K562 (cell line): ENCODE measurements around the gene HOPX. TPM values are rescaled to one million over a fixed set of nuclear protein-coding genes. Genes with fewer than 3 reads are reported as not detected.

Experiments
- ATF2 ChIP-seq: sonication (generic); formaldehyde crosslinking; IDR thresholded peaks from 2 replicates; pipeline ENCODE4 v1.8.1; 2022; ENCODE audit warnings: missing genetic modification reagents
- CBX2 ChIP-seq: fragments of 200-600 bp; sonication (generic); IDR thresholded peaks from one replicate; pipeline ENCODE4 v1.6.1; 2012; ENCODE audit warnings: mild to moderate bottlenecking, low read length, inconsistent platforms; ENCODE audit not compliant: insufficient read depth, poor library complexity, severe bottlenecking
- CEBPG ChIP-seq, 3 experiments: fragments of 200-800 bp in 1 of 3; sonication (Bioruptor generic) in 1 of 3; sonication (generic) in 1 of 3; formaldehyde crosslinking in 1 of 3; IDR thresholded peaks in 2 of 3; conservative IDR thresholded peaks in 1 of 3; 2 replicates each; pipeline versions ENCODE4 v1.6.1 to v1.8.0; 2016 to 2022; ENCODE audit warnings: missing compliant biosample characterization in 2 of 3, missing genetic modification characterization in 2 of 3, mild to moderate bottlenecking in 1 of 3, missing genetic modification reagents in 1 of 3
- ELK3 ChIP-seq: fragments of 450-650 bp; formaldehyde crosslinking; IDR thresholded peaks from 2 replicates; pipeline ENCODE4 v1.4.0; 2020; ENCODE audit warnings: mild to moderate bottlenecking
- ETV6 ChIP-seq, 3 experiments: fragments of 150-350 bp in 1 of 3; sonication (generic) in 1 of 3; formaldehyde crosslinking in 1 of 3; IDR thresholded peaks; 2 replicates each; pipeline versions ENCODE4 v1.6.1 to v1.8.0; 2014 to 2022; ENCODE audit warnings: borderline replicate concordance in 2 of 3, low read depth in 2 of 3, antibody characterized with exemption in 1 of 3, low read length in 1 of 3, mild to moderate bottlenecking in 1 of 3, missing genetic modification reagents in 1 of 3
- GABPA ChIP-seq: fragments of 200-800 bp; sonication (Bioruptor generic); conservative IDR thresholded peaks from 2 replicates; pipeline ENCODE4 v1.6.1; 2016; ENCODE audit warnings: low read depth, missing genetic modification characterization, missing compliant biosample characterization
- GATA2 ChIP-seq: sonication (generic); formaldehyde crosslinking; IDR thresholded peaks from 2 replicates; pipeline ENCODE4 v1.4.0; 2020; ENCODE audit warnings: mild to moderate bottlenecking, missing genetic modification reagents
- GTF3C2 ChIP-seq: IDR thresholded peaks from 3 replicates; pipeline ENCODE4 v1.6.1; 2011; ENCODE audit warnings: borderline replicate concordance, mild to moderate bottlenecking, moderate library complexity; ENCODE audit not compliant: insufficient read length; ENCODE audit errors: extremely low read depth
- HMGN3 ChIP-seq: IDR thresholded peaks from 2 replicates; pipeline ENCODE4 v1.6.1; 2011; ENCODE audit warnings: borderline replicate concordance, low read depth, mild to moderate bottlenecking, mixed read lengths, low read length; ENCODE audit not compliant: insufficient read length; ENCODE audit errors: extremely low read depth
- JUNB ChIP-seq: fragments of 450-650 bp; formaldehyde crosslinking; conservative IDR thresholded peaks from 2 replicates; pipeline ENCODE4 v1.4.0; 2020; ENCODE audit warnings: mild to moderate bottlenecking
- MAFG ChIP-seq: fragments of 450-650 bp; conservative IDR thresholded peaks from 2 replicates; pipeline ENCODE4 v1.6.1; 2016; ENCODE audit warnings: missing genetic modification characterization, missing compliant biosample characterization
- MCM7 ChIP-seq, 2 experiments: fragments of 450-650 bp; IDR thresholded peaks; 2 replicates each; pipeline ENCODE4 v1.6.1; 2016 to 2018
- NCOA2 ChIP-seq, 2 experiments: fragments of 450-650 bp; IDR thresholded peaks; 2 replicates each; pipeline ENCODE4 v1.6.1; 2018; ENCODE audit warnings: mild to moderate bottlenecking in 2 of 2, moderate library complexity in 1 of 2; ENCODE audit not compliant: partially characterized antibody in 2 of 2
- NRF1 ChIP-seq, 2 experiments: fragments of 450-650 bp; IDR thresholded peaks in 1 of 2; conservative IDR thresholded peaks in 1 of 2; 2 replicates each; pipeline ENCODE4 v1.6.1; 2014; ENCODE audit warnings: mild to moderate bottlenecking in 2 of 2
- PURB ChIP-seq: sonication (generic); formaldehyde crosslinking; IDR thresholded peaks from 2 replicates; pipeline ENCODE4 v1.9.0; 2021; ENCODE audit warnings: low read depth, mild to moderate bottlenecking, missing genetic modification reagents
- SETDB1 ChIP-seq: IDR thresholded peaks from one replicate; pipeline ENCODE4 v1.6.1; 2012; ENCODE audit warnings: low read length, control low read depth, inconsistent platforms
- ZNF140 ChIP-seq: fragments of 250-450 bp; sonication (Bioruptor Pico); IDR thresholded peaks from 2 replicates; pipeline ENCODE4 v1.8.0; 2021; ENCODE audit warnings: moderate library complexity, mild to moderate bottlenecking, inconsistent platforms
- ZNF280A ChIP-seq: fragments of 450-650 bp; IDR thresholded peaks from 2 replicates; pipeline ENCODE4 v1.6.1; 2018; ENCODE audit warnings: mild to moderate bottlenecking, low read depth; ENCODE audit not compliant: partially characterized antibody
- ZNF41 ChIP-seq: fragments of 250-450 bp; sonication (Bioruptor Pico); conservative IDR thresholded peaks from 2 replicates; pipeline ENCODE4 v1.4.0; 2020; ENCODE audit warnings: mild to moderate bottlenecking
- ZNF589 ChIP-seq: fragments of 200-800 bp; sonication (Bioruptor generic); IDR thresholded peaks from 2 replicates; pipeline ENCODE4 v1.6.1; 2016; ENCODE audit warnings: low read depth, missing genetic modification characterization, missing compliant biosample characterization
- ZNF75A ChIP-seq: fragments of 450-650 bp; formaldehyde crosslinking; IDR thresholded peaks from 2 replicates; pipeline ENCODE4 v1.4.0; 2020; ENCODE audit warnings: mild to moderate bottlenecking
- polyA plus RNA-seq, 8 experiments: library from polyadenylated mRNA; depleted of rRNA in 4 of 8; stranded (reverse) in 5 of 8; unstranded in 3 of 8; fragments of >200 nt; fragmentation: Nextera tagmentation in 2 of 8; fragmentation: Illumina TruSeq in 1 of 8; extraction: Ambion mirVana in 2 of 8; extraction: Trizol in 1 of 8; gene quantifications; 2 replicates each; pipeline versions ENCODE4 v1.2.1 to v1.2.3, GENCODE V29; 2011 to 2014; ENCODE audit warnings: inconsistent platforms in 1 of 8, missing spikeins in 1 of 8
- total RNA-seq, 7 experiments: library from RNA; depleted of rRNA in 6 of 7; stranded (reverse); fragments of >200 nt in 6 of 7; fragmentation: Illumina TruSeq in 2 of 7; extraction: Trizol in 2 of 7; gene quantifications; 2 replicates each; pipeline versions ENCODE4 v1.2.1 to v1.2.3, GENCODE V29; 2011 to 2021; ENCODE audit warnings: low replicate concordance in 1 of 7

Gene HOPX
- total and polyA plus RNA-seq, 9 of the 15 experiments (the other 6 are each of a cell fraction or from before 2014, with no cell fraction given), result 0.24 TPM; not detected in 8

GRCh38 chr4:56728512-56728911, 47.4 kb upstream of the HOPX start (continued):
- TF ChIP-seq ZNF280A (no peak), ZNF140 (CRISPR knock-in tag) (no peak), MCM7 (IDR thresholded peaks at IDR 0.05) (no peak), PURB (no peak), ZNF75A (CRISPR knock-in tag) (no peak), GATA2 (CRISPR knock-in tag) (no peak), ZNF41 (CRISPR knock-in tag) (no peak), MAFG (tag) (no peak), ETV6 (IDR thresholded peaks at IDR 0.05; ENCODE audit: borderline replicate concordance in 1 of 2, low read depth in 2 of 2, low read length in 1 of 2) (no peak), ETV6 (CRISPR knock-in tag; IDR thresholded peaks at IDR 0.05; ENCODE audit: borderline replicate concordance) (no peak), ATF2 (CRISPR knock-in tag) (no peak), HMGN3 (no peak), JUNB (no peak), GTF3C2 (no peak), CEBPG (CRISPR knock-in tag; IDR thresholded peaks at IDR 0.05) (no peak), CEBPG (tag; conservative IDR thresholded peaks at IDR 0.05 in 1 of 2, IDR thresholded peaks at IDR 0.05 in 1 of 2) (peak in 1 of 2 experiments; percentile 74; a peak in 2 of 4 replicates), SETDB1 (no peak), CBX2 (no peak), ELK3 (no peak), NCOA2 (IDR thresholded peaks at IDR 0.05; ENCODE audit: partially characterized antibody in 2 of 2) (no peak), ZNF589 (no peak), NRF1 (conservative IDR thresholded peaks at IDR 0.05 in 1 of 2, IDR thresholded peaks at IDR 0.05 in 1 of 2) (peak in 1 of 2 experiments; percentile 27; a peak in 1 of 4 replicates), GABPA (tag) (peak; percentile 41)
